HG03442 (cell line): ENCODE data around the gene WDR5.
"Not testable (repeated sequence)": the region's sequence is repeated elsewhere in the genome, so short reads cannot be mapped to it uniquely, and the experiment has no call there.

Experiments
- ATAC-seq: cut with Tn5 transposase; IDR thresholded peaks from one replicate; pipeline ENCODE4 v1.9.1; 2021; ENCODE audit warnings: mild to moderate bottlenecking, moderate library complexity; ENCODE audit not compliant: unreplicated experiment

The WDR5 gene

DNA sequence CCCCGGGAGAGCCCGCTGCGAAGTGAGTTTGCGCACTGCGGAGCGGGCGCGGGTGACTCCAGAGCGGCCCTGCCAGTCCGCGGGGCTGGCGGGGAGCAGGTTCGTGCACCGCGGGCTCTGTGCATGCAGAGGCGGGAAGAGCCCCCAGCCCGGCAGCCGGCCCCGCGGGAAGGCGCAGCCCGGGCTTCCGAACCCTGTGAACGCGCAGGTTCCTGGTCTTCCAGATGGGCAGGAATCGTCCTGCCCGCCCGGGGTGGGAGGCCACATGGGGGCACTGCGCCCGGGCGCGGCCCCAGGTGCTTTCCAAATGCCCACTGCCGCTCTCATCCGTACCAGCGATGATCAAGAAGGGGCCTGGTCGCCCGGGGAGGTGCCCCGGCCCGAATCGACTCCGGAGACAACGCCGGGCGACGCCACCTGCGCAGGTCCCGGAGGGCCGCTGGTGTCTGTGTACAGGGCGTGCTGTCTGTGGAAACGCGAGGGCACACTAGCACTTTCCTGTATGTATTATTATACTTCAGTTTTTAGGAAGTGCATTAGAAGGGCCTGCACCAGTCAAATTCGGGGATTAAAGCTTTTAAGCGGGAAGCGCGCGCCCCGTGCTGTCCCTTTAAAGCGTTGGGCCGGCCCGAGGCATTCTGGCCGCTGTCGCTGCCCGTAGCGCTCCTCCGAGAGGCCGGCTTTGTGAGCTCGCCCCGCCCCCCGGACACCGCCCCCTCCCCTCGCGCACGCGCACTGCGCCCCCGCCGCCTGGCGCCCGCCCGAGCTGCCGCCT is at the start of gene WDR5:
TSS of gene WDR5 (plus strand) at position 740 of the 775 bp plus-strand sequence. CDS start 3,796 bp downstream, outside the sequence.
- peak; percentile 52 for ATAC-seq

DNA sequence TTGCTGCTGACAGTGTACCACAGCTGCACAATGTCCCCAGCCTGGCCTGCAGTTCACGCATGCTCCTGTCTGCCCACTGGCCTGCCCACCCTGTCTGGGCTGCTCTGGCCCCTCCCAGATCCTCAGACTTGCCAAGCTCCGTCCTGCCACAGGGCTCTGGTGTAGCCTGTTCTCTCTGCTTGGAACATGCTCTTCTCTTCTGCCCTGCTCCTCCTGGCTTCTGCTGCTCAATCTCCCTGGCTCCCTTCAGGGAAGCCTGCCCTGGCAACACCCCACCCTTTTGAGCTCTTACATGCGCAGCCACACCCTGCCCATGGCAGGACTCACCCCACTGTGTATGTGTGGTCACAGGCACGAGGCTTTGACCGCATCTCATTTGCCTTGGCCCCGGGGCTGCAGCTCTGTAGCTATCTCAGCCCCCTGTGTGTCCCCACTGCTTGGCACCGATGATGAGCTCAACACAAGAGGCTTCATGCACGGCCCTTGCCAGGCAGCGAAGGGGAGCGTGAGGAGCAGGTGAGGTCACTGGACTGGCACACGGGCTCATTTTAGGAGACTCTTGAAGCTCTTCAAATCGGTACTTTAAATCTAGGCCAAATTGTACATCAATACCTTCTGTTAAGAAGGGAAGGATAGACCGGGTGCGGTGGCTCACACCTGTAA is 47.7 kb upstream of the WDR5 start:
- ATAC-seq = no peak

DNA sequence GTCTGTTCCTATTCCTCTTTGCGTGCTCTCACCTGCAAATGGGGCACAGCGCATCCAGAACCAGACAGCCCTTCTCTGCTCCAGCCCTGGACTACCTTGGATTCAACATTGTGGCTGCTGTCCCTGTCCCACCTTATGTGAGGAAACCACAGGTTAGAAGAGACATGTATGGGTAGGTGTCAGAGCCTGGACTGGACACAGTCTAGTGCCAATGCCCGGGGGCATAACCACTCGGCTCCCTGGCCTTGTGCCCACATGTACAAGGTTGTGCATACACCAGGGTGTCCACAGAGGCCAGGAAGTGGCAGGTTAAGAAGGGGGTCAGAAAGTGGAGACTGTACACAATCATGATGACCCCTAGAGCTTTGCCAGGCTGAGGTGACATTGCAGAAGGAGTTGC is 45.9 kb upstream of the WDR5 start:
- no peak for ATAC-seq

DNA sequence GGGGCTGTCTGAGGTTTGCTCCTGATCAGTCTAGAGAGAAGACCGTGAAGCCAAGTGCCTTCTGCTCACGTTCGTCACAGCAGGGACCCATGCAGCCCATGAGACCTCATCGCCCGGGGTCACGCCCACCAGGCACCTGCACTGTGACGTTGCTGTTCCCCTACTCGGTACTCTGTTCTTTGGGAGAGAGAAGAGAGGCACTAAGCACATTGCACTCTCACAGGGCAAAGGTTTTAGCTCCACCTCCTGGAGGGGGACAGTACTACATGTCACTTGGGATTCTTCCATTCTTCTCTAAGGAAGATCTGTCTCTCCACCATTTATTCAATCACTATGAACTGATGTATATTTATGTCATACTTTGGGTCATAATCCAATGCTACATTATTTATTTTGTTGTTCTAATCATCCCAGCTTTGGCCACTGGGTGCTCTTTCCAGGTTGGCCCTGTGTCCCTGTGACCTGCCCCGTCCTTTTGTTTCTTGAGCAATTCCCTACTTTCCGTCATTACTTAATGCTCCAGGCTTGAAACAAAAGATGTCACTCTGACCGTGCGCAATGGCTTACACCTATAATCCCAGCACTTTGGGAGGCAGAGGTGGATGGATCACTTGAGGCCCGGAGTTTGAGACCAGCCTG is 36.6 kb upstream of the WDR5 start:
- no peak for ATAC-seq

GRCh38 chr9:134100040-134100439 is 35.8 kb upstream of the WDR5 start:
- no peak for ATAC-seq

- ATAC-seq = not testable (repeated sequence)
Measured at GRCh38 chr9:134101133-134101532, 34.7 kb upstream of the WDR5 start.

DNA sequence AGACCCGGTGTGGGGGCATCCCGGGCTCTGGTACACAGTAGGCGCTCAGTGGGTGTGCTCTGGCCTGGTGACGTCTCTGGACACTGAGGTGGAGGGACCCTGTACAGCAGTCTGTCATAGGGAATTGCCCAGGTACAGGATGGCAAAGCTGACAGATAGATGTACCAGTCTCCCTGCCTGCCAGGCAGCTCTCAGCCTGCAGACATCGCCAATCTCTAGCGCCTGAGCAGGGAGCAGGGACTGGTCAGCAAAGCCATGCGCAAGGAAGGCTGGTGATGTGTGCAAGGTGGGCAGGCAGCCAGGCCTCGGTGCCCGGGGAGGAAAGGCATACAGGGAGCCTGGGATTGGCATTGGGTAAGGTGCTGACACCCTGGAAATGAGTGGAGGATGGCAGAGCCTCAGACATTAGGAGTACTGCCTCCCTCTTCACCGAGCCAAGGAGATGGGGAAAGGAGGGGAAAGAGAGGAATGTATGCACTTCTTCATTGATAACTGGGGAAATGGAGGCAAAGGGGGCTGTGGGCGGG is 34.2 kb upstream of the WDR5 start:
- ATAC-seq = no peak

DNA sequence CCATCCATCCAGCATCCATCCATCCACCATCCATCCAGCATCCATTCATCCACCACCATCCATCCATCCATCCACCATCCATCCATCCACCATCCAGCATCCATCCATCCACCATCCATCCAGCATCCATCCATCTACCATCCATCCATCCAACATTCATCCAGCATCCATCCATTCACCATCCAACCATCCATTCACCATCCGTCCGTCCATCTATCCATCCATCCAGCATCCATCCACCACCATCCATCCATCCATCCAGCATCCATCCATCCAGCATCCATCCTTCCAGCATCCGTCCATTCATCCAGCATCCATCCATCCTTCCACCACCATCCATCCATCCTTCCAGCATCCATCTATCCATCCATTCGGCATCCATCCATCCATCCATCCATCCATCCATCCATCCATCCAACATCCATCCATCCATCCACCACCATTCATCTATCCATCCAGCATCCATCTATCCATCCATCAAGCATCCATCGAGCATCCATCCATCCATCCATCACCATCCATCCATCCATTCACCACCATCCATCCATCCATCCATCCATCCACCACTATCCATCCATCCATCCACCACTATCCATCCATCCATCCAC is 32.4 kb upstream of the WDR5 start:
- ATAC-seq = no peak

- no peak for ATAC-seq
Measured at GRCh38 chr9:134111064-134111463, 24.8 kb upstream of the WDR5 start.

DNA sequence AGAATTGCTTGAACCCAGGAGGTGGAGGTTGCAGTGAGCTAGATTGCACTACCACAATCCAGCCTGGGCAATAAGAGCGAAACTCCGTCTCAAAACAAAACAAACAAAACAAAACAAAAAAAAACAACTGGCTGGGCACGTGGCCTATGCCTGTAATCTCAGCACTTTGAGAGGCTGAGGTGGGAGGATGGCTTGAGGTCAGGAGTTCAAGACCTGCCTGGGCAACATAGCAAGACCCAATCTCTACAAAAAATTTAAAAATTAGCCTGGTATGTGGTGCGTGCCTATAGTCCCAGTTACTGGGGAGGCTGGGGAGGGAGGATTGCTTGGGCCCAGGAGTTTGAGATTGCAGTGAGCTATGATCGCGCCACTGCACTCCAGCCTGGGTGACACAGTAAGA is 23.3 kb upstream of the WDR5 start:
- no peak for ATAC-seq

DNA sequence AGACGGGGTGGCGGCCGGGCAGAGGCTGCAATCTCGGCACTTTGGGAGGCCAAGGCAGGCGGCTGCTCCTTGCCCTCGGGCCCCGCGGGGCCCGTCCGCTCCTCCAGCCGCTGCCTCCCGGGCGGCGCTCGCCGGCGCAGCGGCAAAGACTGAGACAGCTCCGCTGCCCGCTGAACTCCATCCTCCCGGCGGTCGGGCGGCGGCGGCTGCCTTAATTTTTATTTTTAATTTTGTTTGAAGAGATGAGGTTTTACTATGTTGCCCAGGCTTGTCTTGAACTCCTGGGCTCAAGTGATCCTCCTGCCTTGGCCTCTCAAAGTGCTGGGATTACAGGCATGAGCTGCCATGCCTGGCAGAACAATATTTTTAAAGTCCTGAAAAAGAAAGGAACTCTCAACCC is 16.9 kb upstream of the WDR5 start:
- ATAC-seq = not testable (repeated sequence)

GRCh38 chr9:134123764-134124128 is 12.1 kb upstream of the WDR5 start:
- no peak for ATAC-seq

DNA sequence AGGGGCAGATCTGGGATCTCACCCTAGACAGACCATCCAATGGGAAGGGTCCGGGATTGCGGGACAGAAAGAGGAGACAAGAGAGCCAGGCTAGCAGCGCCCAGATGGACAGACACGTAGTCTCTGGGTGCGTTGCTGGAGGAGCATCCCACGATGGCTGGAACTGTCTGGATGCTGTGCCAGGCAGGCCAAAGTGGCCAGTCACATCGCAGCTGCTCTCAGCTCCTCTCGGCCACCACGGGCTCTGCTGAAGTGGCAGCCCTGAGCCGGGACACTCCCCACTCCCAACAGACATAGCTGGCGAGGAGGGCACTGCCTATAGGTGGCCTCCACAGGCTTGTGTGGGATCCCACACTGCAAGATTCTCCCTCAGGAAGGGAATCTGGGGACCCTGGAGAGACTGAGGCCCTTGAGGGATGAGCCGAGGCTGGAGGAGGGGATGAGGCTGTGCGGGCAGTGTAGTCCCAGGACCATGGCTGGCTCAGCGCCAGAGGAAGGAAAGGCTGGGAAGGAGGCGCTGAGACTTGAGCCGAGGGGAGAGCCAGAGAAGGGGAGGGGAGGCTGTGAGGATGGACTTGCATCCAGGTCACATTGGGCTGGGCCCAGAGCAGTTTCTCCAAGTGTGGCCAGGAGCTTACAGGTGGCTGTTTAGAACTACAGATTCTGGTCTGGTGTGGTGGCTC is 10.3 kb upstream of the WDR5 start:
- ATAC-seq = no peak

GRCh38 chr9:134126373-134126772 is 9.5 kb upstream of the WDR5 start:
- ATAC-seq = no peak

DNA sequence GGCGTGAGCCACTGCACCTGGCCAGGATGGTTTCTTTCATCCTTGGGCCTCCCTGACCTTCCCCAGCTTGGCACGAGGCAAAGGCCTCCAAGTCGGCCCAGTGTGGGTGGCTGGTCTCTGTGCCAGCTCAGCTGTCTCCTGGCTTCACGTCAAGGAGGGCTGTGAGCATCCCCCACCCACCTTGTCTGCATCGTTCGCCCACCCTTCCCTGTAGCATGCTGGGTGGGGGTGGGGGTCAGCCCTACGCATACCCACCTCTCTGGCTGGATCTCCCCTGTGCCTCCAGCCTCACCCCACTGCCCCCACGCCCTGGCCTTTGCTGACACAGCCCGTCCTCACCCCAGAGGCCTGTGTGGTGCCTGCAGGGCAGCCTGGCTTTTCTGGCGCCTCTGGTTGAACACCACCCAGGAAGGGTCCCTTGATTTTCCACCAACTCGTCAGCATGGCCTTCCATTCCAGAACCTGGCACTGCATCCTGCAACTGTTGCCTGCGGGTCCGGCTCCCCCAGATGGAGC is 8.8 kb upstream of the WDR5 start:
- ATAC-seq = no peak

DNA sequence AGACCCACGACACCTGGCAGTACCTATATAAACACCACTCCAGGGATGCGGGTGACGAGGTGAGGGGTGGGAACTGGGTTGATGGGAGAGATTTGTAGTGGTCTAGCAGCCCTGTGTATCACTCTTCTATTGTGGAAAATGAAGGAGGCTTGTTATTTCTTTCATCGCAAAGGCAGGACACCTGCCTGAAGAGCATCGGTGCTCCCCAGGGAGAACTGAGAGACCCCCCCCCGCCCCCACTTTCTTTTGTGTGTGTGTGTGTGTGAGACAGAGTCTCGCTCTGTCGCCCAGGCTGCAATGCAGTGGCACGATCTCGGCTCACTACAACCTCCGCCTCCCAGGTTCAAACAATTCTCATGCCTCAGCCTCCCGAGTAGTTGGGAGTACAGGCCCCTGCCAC is 8.3 kb upstream of the WDR5 start:
- ATAC-seq = no peak

DNA sequence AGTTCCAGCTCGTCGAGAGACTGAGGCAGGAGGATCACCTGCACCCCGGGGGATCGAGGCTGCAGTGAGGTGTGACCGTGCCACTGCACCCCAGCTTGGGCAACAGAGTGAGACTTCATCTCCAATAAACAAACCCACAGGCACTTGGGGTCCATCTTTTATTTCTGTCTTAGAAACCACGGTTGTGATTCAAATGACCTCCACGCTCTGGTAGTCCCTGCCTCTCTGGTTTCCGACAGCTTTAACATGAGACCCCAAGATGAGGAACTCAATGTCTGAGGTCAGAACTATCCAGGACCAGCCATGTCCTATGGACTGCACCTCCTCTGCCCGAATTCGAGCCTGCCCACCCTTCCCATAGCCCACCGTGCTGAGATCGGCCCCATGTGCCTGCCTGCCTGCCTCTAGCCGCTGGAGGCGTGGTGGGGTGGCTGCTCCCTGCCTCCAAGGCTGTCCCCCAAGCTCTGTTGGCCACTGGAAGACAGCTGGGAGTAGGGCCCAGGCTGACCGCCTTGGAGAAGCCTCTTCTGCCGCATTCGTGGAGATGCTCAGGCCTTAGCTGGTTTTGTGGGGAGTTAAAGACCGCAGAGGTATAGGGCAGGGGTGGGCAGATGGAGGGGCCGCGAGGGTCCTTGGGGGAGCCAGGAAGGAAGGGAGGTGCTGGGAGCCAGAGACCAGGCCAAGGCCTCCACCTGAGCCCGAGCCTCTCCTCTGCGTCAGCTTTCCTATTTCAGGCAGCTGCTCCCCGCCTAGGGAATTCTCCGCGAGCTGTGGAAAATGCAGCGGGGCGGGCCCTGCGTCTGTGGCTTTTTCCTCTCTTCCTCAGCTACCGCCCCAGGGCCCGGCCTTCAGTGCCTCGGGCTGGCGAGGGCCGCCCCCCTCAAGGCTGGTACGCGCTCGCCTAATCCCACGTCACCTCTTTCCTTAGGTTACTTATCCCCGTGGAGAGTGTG is 6.9 kb upstream of the WDR5 start:
- no peak for ATAC-seq

DNA sequence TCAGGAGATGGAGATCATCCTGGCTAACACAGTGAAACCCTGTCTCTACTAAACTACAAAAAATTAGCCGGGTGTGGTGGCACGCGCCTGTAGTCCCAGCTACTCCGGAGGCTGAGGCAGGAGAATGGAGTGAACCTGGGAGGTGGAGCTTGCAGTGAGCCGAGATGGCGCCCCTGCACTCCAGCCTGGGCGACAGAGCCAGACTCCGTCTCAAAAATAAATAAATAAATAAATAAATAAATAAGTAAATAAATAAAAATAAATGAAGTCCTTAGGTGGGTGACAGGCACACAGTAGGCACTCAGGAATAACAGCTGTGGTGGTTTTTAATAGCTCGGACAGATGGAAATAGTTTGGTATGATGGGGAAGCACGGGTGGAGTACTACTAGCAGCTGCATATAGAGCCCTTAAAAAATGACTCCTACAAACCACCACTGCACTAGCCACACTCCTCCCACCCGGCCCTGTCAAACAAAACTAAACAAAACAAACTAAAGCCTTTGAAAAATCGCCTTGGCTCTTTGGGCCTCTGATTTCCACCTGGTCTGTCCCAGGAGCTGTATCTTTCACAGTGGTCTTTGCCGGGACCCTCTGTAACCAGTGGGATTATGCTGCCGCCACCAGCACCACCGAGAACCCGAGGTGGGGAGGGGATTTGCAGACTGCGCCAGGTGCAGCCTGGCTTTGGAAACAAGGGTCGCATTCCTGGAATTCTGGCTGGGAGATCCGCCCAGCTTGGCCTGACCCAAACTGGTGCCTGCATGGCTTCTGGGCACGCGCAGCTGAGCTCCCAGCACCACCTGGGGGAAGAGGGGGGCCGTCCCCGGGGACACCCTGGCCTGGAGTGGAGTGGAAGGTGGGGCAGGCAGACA is 5.1 kb upstream of the WDR5 start:
- ATAC-seq = no peak
